Left renal pelvis (tissue), 4 donors: Measurements from ENCODE around the gene SHISAL1. TPM values are rescaled to one million over a fixed set of nuclear protein-coding genes. Genes with fewer than 3 reads are reported as not detected.

ENCODE experiments used
- DNase-seq, 4 donors: peaks; one replicate each; pipeline ENCODE4 v3.0.0-alpha.2; 2013; ENCODE audit warnings: low read depth in 4 of 4, low spot score in 3 of 4
- polyA plus RNA-seq, 4 donors: library from polyadenylated mRNA; unstranded; fragments of 120-200 nt; gene quantifications; one replicate each; pipeline ENCODE4 v1.2.1, GENCODE V29; 2013; ENCODE audit not compliant: insufficient read length in 4 of 4

The SHISAL1 gene
- polyA plus RNA-seq, 4 donors: 2.0 to 5.1 (median 2.4) TPM

DNA sequence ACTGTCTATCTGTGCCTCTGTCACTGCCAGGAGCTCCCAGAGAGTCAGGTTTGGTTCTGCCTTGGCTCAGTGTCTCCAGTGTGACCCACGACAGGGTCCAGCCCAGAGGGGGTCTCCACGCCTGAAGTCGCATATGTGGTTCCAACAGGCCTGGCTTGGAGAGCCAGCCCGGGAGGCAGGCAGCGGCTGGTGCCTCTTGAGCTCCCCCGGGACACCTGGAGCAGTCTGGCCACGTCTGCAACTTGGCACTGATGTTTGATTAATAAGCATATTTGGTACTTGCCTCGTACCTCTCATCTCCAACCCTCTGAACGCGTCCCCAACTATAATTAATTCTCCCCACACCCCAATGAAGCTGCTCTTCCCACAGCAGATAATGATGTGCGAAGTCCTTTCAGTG, 31.7 kb upstream of the SHISAL1 start:
- DNase-seq: no peak

- no peak for DNase-seq
These were observed 29.7 kb upstream of the SHISAL1 start for GRCh38 chr22:44342347-44342956.

- DNase-seq: no peak
These were observed 28.9 kb upstream of the SHISAL1 start for GRCh38 chr22:44341431-44342346.

- no peak for DNase-seq
These were observed 27.8 kb upstream of the SHISAL1 start for GRCh38 chr22:44340271-44341239.

GRCh38 chr22:44338906-44339305, 26.2 kb upstream of the SHISAL1 start:
- no peak for DNase-seq

DNA sequence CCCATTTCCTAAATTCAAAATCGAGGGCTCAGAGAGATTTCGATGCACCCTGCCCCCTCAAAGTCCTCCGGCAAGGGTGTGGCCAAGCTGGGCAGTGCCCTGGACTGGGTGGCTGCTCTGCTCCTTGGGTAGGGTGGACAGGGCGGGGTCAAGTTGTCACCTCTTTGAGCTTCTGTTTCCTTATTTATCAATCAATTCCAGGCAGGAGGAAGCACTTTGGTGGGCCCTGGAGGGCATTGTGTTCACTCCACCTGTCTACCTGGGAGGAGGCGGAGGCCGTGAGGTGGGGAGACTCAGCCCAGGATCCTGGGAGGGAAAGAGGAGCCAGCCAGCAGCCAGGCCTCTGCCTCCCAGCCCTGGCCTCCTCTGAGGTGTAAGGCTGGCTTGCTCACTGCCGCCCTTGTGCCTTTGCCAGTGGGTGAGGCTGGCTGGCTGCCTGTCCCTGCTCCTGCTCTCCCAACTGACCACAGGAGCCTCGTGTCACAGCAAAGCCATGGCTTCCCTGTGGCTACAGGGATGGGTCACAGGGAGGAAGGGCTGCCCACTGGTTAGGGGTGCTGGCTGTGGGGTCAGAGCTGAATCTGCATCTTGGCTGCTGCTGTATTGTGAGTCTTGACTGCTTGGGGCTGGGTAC, 25.5 kb upstream of the SHISAL1 start:
- no peak for DNase-seq

GRCh38 chr22:44337678-44338004, 24.9 kb upstream of the SHISAL1 start:
- no peak for DNase-seq

DNA sequence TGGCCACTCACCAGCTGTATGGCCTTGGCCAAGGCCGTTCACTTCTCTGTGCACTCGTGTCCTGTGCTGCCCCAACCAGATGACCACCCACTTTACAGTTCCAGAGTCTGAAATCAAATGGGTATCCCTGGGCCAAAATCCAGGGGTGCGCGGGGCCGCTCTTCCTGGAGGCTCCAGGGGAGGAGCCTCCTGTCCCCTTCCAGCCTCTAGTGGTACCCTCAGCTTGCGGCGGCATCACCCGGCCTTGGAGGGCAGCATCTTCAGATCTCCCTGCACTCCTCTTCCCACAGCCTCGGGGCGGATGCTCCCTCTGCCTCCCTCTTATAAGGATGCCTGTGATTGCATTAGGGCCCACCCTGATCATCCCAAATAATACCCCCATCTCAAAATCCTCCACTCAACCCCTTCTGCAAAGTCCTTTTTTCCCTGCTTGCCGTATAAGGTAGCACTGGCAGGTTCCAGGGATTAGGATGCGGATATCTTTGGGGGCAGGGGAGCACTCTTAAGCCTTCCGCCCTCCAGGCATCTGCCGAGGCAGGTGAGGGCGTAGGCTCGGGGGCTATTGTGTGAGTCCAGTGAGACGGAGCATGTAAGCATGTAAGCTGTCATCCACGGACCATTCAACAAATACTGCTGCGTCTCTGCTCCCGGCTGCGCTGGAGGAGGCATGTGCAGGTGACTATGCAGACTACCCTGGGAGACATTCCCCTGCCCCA, 24.4 kb upstream of the SHISAL1 start:
- DNase-seq: no peak

- DNase-seq: no peak
These were observed 23.4 kb upstream of the SHISAL1 start for GRCh38 chr22:44335903-44336803.

DNA sequence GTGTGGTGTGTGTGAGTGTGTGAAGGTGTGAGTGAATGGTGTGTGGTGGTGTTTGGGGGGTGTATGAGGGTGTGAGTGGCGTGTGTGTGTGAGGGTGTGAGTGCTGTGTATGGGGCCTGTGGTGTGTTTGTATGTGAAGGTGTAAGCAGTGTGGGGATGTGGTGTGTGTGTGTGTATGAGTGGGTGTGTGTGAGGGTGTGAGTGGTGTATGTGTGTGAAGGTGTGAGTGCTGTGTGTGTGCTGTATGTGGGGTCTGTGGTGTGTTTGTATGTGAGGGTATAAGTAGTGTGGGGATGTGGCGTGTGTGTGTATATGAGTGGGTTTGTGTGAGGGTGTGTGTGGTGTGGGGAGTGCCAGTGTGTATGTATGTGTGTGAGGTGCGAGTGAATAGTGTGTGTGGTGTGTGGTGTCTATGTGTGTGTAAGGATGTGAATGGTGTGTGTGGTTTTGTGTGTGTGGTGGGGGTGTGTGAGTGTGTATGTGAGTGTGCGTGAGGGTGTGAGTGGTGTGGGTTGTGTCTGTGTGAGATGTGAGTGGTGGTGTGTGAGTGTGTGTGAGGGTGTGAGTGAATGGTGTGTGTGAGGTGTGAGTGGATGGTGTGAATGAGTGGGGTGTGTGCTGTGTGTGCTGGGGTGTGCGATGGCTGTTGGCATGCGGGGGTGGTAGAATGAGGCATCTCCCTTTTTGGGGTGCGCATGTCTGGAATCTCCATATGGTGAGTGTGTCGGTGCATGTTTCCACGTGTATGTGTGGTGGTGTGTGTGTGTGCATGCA, 22.5 kb upstream of the SHISAL1 start:
- DNase-seq: no peak

- DNase-seq: no peak
These were observed 21.3 kb upstream of the SHISAL1 start for GRCh38 chr22:44333847-44334635.

GRCh38 chr22:44332946-44333345, 20.2 kb upstream of the SHISAL1 start:
- no peak for DNase-seq

DNA sequence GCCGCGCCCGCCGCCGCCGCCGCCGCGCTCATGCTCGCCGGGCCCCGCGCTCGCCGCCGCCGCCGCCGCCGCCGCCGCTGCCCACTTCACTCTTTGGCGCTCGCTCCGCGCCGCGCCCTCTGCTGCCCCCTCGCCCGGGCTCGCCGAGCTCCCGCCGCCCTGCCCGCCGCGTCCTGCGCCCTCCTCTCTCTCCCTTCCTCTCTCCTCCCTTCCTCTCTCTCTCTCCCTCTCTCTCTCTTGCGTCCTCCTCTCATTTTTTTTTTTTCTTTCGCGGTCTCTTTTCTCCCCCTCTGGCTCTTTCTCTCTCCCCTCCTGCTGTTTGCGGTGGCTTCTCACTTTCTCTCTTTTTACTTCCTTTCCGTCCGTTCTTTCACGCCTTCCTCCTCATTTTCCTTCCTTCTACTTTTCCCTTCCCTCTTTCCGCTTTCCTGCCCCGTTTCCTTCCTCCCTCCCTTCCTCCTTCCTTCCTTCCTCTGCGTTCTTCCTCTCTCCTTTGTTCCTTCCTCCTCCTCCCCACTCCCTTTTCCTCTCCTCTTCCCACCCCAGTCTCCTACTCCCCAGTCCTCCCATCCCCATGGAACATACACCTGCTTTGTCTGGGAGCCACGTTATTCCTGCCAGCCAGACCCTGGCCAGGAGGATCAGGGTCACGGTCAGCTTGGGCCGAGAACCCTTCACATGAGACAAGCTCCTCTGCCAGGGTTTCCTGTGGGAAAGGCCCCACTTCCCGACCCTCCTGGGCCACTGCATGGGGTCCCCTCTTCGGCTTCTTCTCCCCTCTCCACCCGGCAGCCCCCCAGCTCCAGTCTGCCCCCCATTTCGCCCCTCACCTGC, 19.3 kb upstream of the SHISAL1 start:
- DNase-seq: no peak

DNA sequence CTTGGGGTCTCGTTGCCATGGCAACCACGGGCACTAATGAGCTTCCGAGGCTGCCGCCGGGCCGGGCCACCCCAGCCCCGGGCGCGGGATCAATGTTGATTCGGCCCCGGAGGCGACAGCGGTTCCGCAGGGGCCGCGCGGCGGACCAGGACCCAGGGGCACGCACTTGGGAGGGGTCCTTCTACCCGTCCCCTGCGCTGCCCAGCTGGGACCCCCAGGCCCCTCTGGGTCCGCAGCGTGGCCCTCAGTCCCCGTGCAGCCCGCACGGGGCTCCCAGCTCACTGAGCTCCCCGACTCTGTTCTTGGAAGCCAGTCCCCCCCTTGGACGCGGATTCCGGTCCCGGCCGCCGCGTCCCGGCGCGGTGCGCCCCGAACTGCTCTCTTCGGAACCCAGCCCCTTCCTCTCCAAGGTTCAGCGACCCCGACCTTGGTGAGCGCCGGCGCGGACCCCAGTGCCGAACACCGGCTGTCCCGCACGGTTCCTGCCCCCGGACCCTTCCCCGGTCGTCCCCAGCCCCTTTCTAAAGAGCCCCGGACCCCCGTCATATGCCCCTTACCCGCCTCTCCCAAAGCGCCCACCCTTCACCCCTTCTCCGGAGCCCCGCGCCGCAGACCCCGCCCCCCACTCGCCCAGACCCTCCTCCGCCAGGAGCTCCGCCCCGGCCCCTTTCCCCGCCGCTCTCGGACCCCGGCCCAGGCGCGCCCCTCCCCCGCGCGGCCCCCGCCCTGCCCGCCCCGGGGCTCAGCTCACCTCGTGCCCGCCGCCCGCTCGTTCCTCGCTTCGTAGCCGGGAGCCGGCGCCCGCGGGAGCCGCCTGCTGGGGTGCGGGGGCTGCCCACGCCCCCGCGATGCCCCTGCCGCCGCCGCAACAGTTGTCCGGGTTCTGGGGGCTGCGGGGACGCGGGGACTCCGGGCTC, 18.3 kb upstream of the SHISAL1 start:
- DNase-seq: no peak

DNA sequence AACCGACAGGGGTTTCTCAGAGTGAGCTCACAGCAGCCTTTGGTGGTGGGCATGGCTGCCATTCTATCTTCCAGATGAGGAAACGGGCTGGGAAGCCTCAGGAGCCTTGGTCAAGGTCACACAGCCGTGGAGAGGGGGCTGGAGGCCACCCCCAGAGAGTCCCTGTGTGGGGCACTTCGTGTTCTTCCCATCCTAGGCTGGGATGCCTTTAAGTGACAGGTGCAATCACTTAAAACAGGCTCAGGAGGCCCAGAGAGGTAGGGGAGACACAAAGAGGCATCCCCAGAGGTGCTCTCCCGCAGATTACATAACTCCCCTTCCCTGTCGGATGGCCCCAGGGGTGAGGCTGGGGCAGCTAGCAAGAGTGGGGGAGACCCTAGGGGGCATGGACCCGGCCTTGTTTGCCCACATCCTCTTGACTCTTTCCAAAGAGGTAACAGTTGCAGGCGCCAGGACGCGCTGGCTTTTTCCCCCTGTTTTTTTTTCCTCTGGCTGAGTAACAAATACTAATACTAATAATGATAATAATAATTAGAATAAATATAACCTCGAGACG, 17.5 kb upstream of the SHISAL1 start:
- DNase-seq: no peak
